GM21447 (cell line): ENCODE measurements around the gene BCHE.
"Not testable (repeated sequence)": the region's sequence is repeated elsewhere in the genome, so short reads cannot be mapped to it uniquely, and the experiment has no call there.

Experiments
- ATAC-seq: cut with Tn5 transposase; IDR thresholded peaks from one replicate; pipeline ENCODE4 v1.9.1; 2021; ENCODE audit not compliant: unreplicated experiment

BCHE gene

DNA sequence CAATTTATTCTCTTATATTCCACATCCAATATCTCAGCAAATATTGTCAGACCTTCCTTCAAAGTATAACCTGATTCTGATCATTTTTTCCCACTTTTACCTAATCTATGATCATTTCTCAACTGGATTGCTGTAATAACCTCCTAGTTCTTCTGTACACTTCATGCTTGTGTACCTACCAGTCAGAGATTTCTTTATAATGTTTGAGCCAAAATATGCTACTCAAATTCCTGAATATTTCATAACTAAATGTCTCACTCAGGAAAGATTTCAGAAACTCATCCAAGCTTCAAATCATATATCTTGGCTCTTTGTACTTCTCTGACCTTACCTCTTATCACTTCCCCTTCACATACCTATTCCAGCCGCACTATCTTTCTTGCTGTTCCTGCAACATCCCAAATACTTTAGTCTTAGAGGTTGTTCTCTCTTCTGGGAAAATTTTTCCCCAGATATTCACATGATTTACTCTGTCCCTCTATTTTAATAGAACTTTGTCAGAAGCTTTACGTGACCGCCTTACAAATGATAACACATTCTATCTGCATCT, 20.0 kb downstream of the BCHE start:
- no peak for ATAC-seq

DNA sequence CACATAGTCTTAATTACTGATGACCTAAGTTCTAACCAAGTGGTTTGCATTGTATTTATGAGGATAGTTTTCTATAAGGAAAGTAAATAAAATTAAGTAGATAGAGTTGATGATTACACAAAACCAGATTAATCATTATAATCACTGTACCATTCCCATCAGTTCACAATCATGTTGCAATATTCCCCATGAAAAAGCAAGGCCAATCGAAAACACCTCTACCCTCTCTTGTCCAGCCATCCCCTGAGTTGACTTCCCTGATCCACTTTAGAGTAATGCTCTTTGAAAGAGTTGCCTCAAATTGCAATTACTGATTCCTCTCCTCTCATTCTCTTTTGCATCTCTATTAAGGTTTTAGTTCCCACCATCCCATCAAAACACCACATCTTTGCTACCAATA, 21.0 kb downstream of the BCHE start:
- ATAC-seq: no peak

DNA sequence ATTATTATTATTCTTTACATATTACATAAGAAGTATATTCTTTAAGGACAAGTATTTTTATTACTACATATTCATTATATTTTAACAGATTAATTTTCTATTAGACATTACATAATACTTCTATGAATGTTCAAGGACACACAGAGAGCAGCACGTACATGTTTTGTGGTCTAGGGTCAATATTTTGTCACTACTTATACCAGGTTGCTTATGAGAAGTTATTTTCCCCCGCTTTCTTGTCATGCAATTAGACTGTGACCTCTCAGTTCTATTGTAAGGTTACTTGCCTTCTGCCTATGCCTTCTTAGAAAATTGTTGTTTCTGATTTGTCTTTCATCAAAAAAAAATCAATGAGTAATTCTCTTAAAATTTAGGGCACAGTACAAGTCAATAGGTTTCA, 21.5 kb downstream of the BCHE start:
- no peak for ATAC-seq

DNA sequence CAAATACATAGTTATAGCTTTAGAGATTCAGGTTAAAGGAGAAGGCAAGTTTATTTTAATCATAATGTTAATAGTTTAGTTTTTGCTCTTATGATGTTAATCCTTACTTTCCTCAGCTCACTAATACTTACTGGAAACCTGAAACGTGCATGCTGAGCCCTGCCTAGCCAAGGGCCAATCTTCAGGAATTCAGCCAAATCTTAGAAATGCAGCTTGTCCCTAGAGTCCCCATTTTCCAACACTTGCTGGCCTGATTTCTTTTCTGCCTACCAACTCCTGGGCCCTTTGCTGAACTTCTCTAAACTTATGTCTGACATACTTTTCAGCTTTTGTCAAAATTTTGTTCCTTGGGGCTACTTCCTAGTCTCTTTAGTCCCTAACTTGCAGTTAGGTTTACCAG, 22.8 kb downstream of the BCHE start:
- no peak for ATAC-seq

DNA sequence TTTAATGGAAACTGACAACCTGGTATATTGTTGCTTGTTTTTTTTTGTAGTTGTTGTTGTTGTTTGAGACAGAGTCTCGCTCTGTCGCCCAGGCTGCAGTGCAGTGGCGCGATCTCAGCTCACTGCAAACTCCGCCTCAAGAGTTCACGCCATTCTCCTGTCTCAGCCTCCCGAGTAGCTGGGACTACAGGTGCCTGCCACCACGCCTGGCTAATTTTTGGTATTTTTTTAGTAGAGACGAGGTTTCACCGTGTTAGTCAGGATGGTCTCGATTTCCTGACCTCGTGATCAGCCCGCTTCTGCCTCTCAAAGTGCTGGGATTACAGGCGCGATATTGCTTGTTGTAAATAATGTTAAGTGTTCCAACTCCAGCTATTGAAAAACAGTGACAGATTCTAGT, 29.3 kb downstream of the BCHE start:
- ATAC-seq: not testable (repeated sequence)

DNA sequence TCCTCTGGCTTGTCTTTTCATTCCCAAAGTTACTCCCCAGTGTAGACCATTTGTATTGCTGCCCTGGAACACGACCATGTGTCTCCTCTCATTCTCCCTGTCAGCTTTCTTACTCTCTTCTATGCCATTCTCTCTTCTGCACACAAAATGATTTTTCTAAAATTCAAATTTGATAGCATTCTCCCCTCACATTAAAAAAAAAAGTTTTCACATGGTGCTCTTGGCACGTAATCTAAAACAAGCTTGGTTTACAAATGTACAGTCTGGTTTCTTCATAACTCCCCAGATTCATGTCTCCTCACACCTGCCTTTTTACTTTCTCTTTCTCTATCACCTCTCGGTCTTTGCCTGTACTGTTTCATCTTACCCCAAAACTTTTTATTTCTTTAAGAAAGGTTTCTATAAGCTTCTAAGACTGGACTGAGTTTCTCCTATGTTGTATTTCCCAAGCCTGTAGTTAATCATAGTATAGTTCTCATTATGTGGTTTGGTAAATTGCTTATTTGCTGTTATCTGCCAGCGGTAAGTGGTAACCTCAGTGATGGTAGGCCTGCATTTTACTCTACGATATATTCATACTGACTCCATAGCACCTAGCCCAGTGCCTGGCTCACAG, 31.2 kb downstream of the BCHE start:
- peak; percentile 76 for ATAC-seq

DNA sequence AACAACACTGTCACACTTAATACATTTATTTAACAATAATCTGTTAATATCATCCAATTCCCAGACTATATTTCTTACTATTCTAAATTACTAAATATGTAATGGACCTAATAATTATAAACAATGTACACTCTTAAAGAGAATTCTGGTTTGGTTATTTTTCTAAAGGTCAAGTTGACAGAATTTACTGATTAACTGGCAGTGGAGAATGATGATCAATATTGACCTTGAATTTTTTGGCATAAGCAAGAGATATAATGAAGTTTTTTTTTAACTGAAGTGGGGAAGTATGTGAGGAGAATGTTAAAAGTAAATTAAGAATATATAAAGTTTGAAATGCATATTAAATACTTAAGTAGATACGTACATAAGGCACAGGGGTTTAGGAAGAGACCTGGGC, 33.8 kb downstream of the BCHE start:
- ATAC-seq: no peak

DNA sequence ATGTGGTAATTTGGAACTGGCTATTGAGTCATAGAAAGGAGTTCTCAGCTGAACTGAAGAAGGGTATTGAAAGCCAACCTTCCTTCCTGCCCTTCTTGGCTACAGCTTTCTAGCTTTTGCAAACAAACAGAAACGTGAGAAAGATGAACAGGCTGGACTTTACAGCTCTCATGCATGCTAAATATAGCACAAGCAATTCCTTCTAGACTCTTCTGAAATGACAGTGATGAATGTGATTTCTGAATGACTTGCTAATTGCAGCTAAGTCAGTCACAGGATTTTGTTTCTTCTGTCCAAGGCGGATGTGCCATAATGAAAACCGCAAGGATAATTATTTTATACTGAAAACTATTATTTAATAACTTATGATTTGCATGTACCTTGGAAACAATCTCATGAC, 36.3 kb downstream of the BCHE start:
- no peak for ATAC-seq

DNA sequence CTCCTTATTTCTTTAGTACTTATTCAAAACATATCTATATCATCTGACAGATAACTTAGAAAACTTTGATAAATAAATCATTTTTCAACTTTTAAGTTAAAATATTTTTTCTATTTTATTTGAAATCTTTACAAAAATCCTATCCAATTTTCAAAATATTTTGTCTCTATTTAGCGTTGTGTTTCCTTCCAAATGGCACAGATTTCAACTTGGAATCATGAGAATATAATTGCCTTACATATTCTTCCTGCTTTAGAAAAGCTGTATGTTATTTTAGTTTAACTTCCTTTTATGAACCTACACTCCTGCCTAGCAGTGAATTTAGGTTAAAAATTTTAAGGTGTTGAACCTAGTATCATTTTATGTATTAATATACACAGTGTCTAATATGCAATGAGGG, 38.2 kb downstream of the BCHE start:
- ATAC-seq: no peak

DNA sequence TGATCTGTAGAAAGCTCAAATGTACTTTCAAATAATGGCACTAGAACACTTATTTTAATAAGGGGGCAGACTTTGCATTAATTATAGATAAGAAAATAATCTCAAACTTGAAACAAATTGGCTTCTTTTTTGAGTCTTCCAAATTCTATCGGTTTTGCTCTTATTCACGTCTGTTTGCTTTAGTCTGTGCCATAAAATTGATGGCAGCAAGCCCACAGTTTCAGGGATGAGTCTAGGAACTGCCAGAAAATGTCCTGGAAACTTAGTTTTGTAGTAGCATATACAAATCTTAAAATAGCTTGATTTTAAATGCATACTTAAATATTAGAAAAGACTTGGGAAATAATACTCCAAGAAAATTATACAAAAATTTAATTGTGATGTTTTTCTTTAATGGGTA, 39.7 kb downstream of the BCHE start:
- no peak for ATAC-seq

DNA sequence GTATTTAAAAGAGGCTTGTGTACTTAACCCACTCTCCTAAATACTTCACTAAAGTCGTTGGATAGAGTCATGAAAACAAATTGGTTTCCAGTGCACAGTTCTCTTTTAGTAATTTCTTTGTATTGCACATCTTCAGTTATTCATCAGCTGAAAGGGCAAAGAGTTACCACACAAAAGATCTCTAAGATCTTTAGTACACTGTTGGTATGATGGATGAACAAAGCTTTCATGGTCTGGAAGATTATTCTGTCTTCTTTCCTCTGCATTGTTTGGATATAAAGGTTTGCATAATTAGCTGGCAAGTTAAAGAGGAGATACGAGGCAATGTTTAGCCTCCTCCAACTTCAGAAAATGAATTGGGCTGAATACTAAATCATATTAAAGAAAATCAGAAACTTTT, 40.5 kb downstream of the BCHE start:
- no peak for ATAC-seq

DNA sequence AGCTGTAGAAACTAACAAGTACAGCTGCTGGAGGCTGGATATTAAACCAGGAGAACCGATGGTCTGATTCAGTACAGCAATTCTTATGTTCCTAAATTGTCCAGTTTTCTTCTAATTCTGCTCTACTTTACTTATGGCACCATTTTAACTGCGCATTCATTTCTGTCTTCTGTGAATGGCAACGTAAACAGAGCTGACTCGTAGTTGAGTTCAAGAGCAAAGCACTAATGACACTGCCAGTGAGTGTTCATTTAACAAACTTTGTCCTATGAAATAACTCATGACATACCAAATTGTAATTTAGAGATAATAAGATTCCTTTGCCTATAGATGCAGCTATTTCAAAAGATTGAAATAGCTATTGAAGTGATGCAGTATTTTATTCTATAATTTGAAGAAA, 48.7 kb downstream of the BCHE start:
- no peak for ATAC-seq

DNA sequence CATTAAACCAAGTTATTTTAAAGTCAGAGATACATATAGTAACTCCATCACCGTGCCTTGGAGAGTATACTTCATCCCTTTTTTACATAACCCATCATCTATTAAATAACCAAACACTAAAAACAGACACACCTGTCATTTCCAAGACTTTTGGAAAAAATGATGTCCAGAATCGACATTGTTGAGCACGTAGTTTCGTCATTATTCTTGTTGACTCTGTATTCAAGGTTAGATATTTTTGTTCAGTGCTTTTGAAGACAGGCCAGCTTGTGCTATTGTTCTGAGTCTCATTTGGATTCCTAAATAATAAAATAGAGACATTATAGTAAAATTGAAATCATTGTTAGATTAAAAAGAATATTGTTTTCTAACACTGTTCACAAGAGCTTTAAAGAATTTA, 51.2 kb downstream of the BCHE start:
- no peak for ATAC-seq

DNA sequence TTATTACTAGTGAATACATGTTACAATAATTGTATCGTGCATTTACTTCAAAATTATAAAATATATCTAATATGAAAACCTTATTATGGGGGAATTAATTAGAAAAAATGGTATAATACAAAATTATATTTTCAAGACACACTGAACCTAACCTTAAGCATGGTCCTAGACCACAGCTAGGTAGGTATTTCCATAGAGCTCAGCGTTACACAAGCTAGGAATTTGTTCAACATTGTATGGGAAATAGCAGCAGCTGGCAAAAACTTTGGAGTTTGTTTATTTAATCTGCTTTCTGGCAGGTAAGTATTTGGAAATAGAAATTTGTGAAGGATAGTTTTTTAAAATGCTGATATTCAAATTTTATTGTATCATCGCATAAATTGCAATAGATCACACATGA, 52.9 kb downstream of the BCHE start:
- ATAC-seq: no peak

DNA sequence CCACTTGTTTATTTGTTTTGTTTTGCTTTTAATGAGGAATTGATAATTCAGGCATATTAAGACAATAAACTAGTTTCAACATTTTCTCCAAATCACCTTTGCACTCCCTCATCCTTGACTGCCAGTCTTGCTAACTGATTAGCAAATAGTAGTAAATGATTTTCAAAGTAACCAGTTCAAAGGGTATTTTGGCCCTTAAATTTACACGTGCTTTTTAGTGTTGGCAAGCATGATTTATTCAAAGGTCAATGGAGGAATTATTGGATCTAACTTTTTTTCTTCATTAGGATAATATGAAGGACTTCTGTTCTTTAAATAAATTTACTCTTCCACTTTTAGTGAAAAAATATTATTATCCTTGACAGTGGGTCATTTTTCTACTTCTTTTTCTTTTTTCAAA, 53.8 kb downstream of the BCHE start:
- ATAC-seq: no peak

DNA sequence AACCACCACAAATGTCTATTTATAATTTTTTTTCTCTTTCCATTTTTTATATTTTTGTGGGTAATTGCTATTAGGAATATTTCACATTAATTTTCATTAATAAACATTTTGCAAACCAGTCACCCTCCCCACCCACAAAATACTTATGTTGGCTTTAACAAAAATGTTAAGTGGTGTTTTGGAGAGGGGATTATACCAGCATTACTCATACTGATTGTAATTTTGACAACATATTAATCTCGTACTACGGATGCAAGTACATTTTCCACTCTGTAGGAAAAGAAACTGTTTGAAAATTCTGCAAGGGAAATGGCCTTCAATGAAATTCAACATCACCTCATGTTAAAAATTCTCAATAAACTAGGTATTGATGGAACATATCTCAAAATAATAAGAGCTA, 58.3 kb downstream of the BCHE start:
- ATAC-seq: no peak

DNA sequence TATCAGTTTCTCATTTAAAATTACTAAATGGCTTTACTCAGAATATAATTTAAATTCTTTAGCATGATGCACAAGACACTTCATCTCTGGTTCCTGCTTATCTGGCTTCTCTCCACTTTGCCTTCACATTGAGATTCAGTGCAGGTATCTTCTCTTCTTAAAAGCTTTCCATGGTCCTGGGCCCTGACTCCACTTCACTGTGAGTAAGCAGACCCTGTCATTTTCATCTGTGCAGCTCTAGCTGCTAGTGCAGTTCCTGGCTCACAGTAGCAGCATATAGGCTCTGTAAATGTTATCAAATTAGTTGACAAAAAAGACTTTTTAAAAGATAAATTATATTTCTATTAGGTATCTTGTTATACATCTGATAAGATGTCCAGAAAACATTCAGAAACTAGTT, 58.8 kb downstream of the BCHE start:
- no peak for ATAC-seq

DNA sequence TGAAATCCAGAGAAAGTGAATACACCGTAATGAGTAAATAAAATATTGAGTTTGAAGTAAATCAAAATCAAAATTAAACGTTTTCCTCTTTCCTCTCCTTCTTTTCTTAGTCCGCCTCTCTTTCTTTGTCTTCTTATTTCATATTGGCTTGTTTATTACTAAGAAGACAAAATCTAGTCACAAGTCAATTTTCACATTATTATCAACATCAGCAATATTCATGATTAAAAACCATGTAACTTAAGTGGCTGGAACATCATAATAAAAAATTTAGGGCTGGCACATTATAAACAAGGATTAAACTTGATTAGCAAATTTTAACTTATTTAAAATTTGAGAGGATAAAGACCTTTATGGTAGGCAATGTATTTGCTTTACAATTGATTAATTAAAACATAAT, 61.4 kb downstream of the BCHE start:
- ATAC-seq: no peak

DNA sequence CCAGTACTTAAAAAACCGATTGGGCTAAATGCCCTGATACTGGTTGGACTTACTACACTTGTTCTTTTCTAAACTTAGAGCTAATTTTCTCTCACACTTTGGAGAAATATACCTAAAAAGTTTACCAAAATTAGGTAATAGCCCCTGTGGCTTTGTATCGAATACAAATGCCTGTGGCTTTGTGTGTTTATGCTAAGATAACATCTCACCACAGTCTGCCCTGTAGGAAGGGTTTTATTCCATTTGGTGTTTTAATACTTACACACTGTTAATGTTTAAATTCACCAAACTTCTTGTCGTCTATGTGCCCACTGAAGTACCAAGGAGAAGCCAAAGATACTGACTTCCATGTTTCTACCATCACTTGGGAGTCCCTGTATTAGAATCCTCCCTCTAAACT, 66.4 kb downstream of the BCHE start:
- ATAC-seq: no peak

DNA sequence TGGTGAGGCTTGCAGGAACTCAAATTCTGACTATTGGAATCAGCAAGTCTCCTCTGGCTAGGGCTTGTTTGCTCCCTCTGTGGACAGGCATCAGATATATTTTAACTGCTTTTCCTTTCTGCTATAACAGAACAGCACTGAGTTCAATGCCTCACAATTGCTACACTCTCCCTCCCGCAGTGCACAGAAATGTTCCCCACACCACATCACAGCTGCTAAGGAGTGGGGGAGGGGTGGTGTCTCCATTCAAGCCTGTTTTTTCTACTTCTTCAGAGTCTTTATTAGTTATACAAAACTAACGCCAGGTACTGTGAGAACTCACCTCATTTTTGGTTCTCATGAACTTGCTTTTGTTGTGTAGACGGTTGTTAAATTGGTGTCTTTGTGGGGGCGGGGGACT, 68.5 kb downstream of the BCHE start:
- no peak for ATAC-seq

DNA sequence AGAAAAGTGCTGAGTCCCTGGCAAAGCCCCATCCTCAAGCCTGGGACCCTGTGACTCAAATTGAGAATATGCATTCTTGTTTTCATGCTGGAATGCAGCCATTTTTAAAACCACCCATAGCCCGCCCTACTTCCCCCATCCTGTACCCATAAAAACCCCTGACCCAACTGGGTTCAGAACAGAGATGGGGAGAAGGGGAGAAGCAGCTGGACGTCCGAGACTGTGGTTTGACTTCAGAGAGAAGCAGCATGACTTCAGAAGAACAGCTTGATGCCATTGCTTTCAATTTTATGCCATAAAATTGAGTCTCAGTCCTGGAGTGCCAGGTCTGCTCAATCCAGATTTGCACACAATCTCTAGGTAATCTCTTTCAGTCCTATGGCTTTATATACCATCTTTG, 78.2 kb downstream of the BCHE start:
- no peak for ATAC-seq

DNA sequence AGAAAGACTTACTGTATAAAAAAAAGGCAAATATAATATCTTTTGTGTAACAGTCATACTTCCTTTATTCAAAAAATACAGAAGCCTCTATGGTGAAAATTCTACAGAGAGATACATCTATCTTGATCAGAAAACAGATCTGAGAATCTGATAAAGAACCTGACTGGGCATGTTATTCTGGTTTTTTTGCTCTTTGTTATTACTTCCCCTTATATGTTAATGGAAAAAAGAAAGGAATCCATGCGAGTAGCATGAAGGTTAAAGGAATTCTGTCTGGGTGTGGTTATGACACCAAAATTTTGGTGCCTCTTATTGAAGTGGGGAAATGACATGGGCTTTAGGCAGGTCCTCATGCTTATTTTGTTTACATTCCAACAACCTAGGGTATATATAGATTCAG, 81.7 kb downstream of the BCHE start:
- ATAC-seq: no peak

DNA sequence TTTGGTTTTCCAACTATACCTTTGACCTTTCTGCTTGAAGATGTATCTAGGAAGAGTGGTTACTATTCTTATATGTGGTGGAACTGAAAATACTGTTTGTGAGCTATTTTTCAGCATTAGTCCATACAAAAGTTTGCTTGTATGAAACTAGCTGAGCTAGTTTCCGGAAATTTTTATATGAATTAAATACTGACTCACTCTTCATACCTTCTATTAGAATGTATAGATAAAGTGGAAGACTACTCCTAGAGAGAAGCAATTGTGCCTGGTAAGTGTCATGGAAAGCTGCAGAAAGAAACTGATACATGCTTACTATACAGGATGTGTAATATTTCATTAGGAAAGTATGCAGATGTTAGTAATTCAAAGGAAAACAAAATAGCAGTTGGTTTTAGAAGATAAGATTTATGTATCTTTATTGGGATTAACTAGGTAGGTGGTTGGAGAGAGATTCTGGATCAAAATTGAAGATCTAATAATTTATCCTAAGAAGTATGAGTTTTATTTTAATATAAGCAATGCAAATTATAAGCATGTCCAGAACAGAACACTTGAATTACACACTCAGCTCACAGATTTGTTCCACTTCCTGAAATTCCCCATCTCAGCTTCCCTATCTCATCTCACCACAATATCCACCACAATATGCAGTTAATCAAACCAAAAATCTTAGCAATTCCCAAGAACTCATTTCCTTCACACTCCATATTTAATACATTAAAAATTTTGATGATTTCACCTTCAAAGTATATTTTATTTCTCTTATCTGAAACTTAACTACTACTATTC, 82.8 kb downstream of the BCHE start:
- no peak for ATAC-seq
